Nephron progenitor cell (in vitro differentiated cells): ENCODE results near the gene NDNF.

Source experiments
- DNase-seq: peaks from one replicate; pipeline ENCODE4 v3.0.0; 2021
- H3K27ac Mint-ChIP-seq: 2 replicates; pipeline ENCODE4 v1.8.0; 2021; ENCODE audit warnings: mild to moderate bottlenecking, moderate library complexity, mixed read lengths
- H3K27me3 Mint-ChIP-seq: 2 replicates; pipeline ENCODE4 v1.8.0; 2021; ENCODE audit warnings: mild to moderate bottlenecking, low read depth, mixed read lengths; ENCODE audit not compliant: poor library complexity
- H3K36me3 Mint-ChIP-seq: 2 replicates; pipeline ENCODE4 v1.8.0; 2021; ENCODE audit warnings: low read depth, mixed read lengths
- H3K4me1 Mint-ChIP-seq: 2 replicates; pipeline ENCODE4 v1.8.0; 2021; ENCODE audit warnings: mixed read lengths
- H3K4me3 Mint-ChIP-seq: 2 replicates; pipeline ENCODE4 v1.8.0; 2021; ENCODE audit warnings: mild to moderate bottlenecking, moderate library complexity, mixed read lengths
- H3K9me3 Mint-ChIP-seq: 2 replicates; pipeline ENCODE4 v1.8.0; 2021; ENCODE audit warnings: mild to moderate bottlenecking, moderate library complexity, mixed read lengths
- CTCF ChIP-seq: fragments of 200-600 bp; sonication (generic); IDR thresholded peaks from 2 replicates; pipeline ENCODE4 v1.5.0; 2021; ENCODE audit warnings: antibody characterized with exemption

NDNF gene

GRCh38 chr4:121049072-121049599, 23.2 kb downstream of the NDNF start:
- peaks cover 4% of the 10 kb centered on the region for H3K9me3 Mint-ChIP-seq
- no peaks in the 10 kb centered on the region for H3K27me3 Mint-ChIP-seq
- TF ChIP-seq CTCF, result no peak
- no peaks in the 10 kb centered on the region for H3K4me1 Mint-ChIP-seq
- no peak overlapping the region for H3K4me3 Mint-ChIP-seq
- DNase-seq, result no peak
- H3K36me3 Mint-ChIP-seq, result peaks cover 31% of the 10 kb centered on the region
- no peak overlapping the region for H3K27ac Mint-ChIP-seq

- Mint-ChIP-seq H3K36me3 (peaks cover 35% of the 10 kb centered on the region), H3K27ac (no peak overlapping the region), H3K4me1 (no peaks in the 10 kb centered on the region), H3K4me3 (no peak overlapping the region), H3K27me3 (no peaks in the 10 kb centered on the region), H3K9me3 (no peaks in the 10 kb centered on the region)
- no peak for TF ChIP-seq CTCF
- no peak for DNase-seq
Observed at GRCh38 chr4:121048165-121048564, 24.2 kb downstream of the NDNF start.

- no peak for DNase-seq
- Mint-ChIP-seq H3K4me3 (no peak overlapping the region), H3K27me3 (no peaks in the 10 kb centered on the region), H3K27ac (peak overlapping the region; percentile 50), H3K4me1 (no peaks in the 10 kb centered on the region), H3K36me3 (peaks cover 73% of the 10 kb centered on the region), H3K9me3 (no peaks in the 10 kb centered on the region)
- TF ChIP-seq CTCF, result no peak
Observed at GRCh38 chr4:121041307-121042090, 30.8 kb downstream of the NDNF start.

GRCh38 chr4:121034017-121034416, 38.3 kb downstream of the NDNF start:
- H3K27me3 Mint-ChIP-seq, result no peaks in the 10 kb centered on the region
- TF ChIP-seq CTCF, result no peak
- no peak overlapping the region for H3K27ac Mint-ChIP-seq
- no peak overlapping the region for H3K4me3 Mint-ChIP-seq
- no peak for DNase-seq
- H3K9me3 Mint-ChIP-seq, result no peaks in the 10 kb centered on the region
- peaks cover 33% of the 10 kb centered on the region for H3K36me3 Mint-ChIP-seq
- H3K4me1 Mint-ChIP-seq, result no peaks in the 10 kb centered on the region

GRCh38 chr4:121030711-121031110, 41.6 kb downstream of the NDNF start:
- no peak for TF ChIP-seq CTCF
- H3K4me3 Mint-ChIP-seq, result no peak overlapping the region
- no peaks in the 10 kb centered on the region for H3K27me3 Mint-ChIP-seq
- DNase-seq, result no peak
- no peak overlapping the region for H3K27ac Mint-ChIP-seq
- H3K4me1 Mint-ChIP-seq, result no peaks in the 10 kb centered on the region
- no peaks in the 10 kb centered on the region for H3K9me3 Mint-ChIP-seq
- peaks cover 8% of the 10 kb centered on the region for H3K36me3 Mint-ChIP-seq

- Mint-ChIP-seq H3K27me3 (no peaks in the 10 kb centered on the region), H3K9me3 (no peaks in the 10 kb centered on the region), H3K4me3 (no peak overlapping the region), H3K36me3 (peaks cover 8% of the 10 kb centered on the region), H3K4me1 (no peaks in the 10 kb centered on the region), H3K27ac (no peak overlapping the region)
- TF ChIP-seq CTCF, result no peak
- no peak for DNase-seq
Observed at GRCh38 chr4:121030131-121030530, 42.2 kb downstream of the NDNF start.
